SK-N-MC (cell line): Measurements from ENCODE around the gene NCAM2.

Source experiments
- DNase-seq: peaks from one replicate; pipeline ENCODE4 v3.0.0-alpha.2; 2011; ENCODE audit warnings: low read depth, low spot score
- H3K27ac ChIP-seq: fragments of 200-600 bp; sonication (generic); 2 replicates; pipeline ENCODE4 v1.5.1; 2016; ENCODE audit warnings: mixed run types
- H3K36me3 ChIP-seq: fragments of 200-600 bp; sonication (generic); 2 replicates; pipeline ENCODE4 v1.6.1; 2017; ENCODE audit warnings: antibody characterized with exemption, low read length, mixed read lengths; ENCODE audit not compliant: insufficient read depth
- H3K4me3 ChIP-seq: fragments of 200-600 bp; sonication (generic); 2 replicates; pipeline ENCODE4 v1.5.1; 2016
- H3K9ac ChIP-seq: fragments of 200-600 bp; sonication (generic); 2 replicates; pipeline ENCODE4 v1.8.0; 2017; ENCODE audit warnings: mixed run types, mixed read lengths; ENCODE audit not compliant: insufficient read length
- H3K9me3 ChIP-seq: fragments of 200-600 bp; sonication (generic); 2 replicates; pipeline ENCODE4 v1.6.1; 2017; ENCODE audit warnings: low read depth, mild to moderate bottlenecking, antibody characterized with exemption, low read length, moderate library complexity, mixed read lengths
- EZH2 ChIP-seq: fragments of 200-600 bp; sonication (generic); IDR thresholded peaks from one replicate; pipeline ENCODE4 v1.6.1; 2017; ENCODE audit warnings: antibody characterized with exemption
- FOXP2 ChIP-seq: optimal IDR thresholded peaks from 2 replicates; pipeline ENCODE3; 2011; ENCODE audit warnings: mild to moderate bottlenecking, moderate library complexity; ENCODE audit not compliant: insufficient read depth; ENCODE audit errors: extremely low read length, control extremely low read depth
- POLR2AphosphoS5 ChIP-seq: IDR thresholded peaks from 2 replicates; pipeline ENCODE4 v1.6.1; 2012; ENCODE audit warnings: mild to moderate bottlenecking, low read depth, low read length, borderline replicate concordance

The NCAM2 gene

DNA sequence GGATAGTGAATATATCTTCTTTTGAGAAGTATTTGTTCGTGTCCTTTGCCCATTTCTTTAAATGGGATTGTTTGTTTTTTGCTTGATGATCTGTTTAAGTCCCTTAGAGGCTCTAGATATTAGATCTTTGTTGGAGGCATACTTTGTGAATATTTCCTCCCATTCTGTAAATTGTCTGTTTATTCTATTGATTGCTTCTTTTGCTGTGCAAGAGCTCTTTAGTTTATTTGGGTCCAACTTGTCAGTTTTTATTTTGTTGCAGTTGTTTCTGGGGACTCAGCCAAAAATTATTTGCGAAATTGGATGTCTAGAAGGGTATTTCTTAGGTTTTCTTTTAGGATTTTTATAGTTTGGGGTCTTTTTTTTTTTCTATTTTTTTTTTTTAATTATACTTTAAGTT is 302.8 kb downstream of the NCAM2 start:
- Histone ChIP-seq H3K27ac (no peak overlapping the region), H3K4me3 (no peak overlapping the region), H3K9me3 (no peaks in the 10 kb centered on the region), H3K36me3 (no peaks in the 10 kb centered on the region), H3K9ac (no peak overlapping the region)
- DNase-seq = no peak
- TF ChIP-seq FOXP2 = no peak
- TF ChIP-seq EZH2 = no peak
- no peak for TF ChIP-seq POLR2AphosphoS5

DNA sequence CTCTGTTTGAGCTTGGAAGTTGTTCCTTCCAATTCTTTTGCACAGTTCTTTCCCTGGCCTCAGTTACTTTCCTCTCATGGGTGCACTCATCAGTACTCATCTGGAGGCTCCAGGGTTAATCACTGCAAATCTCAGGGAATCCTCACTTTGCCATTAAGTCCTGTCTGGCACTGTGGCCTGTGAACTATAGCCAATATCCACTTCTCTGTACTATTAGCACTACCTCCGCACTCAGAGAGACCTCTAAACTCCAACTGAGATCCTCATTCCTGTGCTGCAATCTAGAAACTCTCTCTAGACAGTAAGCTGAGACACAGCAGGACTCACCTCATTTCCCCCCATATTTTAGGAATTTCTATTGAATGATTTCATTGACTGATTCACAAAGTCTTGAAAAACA is 311.3 kb downstream of the NCAM2 start:
- no peak overlapping the region for H3K27ac ChIP-seq
- no peaks in the 10 kb centered on the region for H3K36me3 ChIP-seq
- H3K4me3 ChIP-seq = no peak overlapping the region
- no peak overlapping the region for H3K9ac ChIP-seq
- H3K9me3 ChIP-seq = no peaks in the 10 kb centered on the region
- no peak for TF ChIP-seq FOXP2
- TF ChIP-seq EZH2 = no peak
- TF ChIP-seq POLR2AphosphoS5 = no peak
- DNase-seq = no peak

DNA sequence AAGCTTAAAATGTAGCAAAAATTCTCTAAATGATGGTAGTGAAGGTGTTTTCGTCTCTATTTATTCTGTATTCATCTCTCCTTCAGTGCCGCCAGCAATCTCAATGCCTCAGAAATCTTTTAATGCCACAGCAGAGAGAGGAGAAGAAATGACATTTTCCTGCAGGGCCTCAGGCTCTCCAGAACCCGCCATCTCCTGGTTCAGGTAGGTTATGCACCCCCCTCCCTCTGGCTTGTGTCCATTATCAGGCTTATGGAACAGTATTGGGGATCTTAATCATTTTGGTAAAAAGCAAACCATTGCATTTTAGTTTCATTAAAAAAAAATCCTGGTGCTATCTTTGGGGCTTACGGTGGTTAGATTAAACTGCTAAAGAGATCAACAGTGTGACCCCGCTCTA is 326.1 kb downstream of the NCAM2 start:
- no peak for TF ChIP-seq POLR2AphosphoS5
- no peak for TF ChIP-seq EZH2
- TF ChIP-seq FOXP2 = no peak
- DNase-seq = no peak
- Histone ChIP-seq H3K4me3 (no peak overlapping the region), H3K9ac (no peak overlapping the region), H3K36me3 (no peaks in the 10 kb centered on the region), H3K27ac (no peak overlapping the region), H3K9me3 (no peaks in the 10 kb centered on the region)

DNA sequence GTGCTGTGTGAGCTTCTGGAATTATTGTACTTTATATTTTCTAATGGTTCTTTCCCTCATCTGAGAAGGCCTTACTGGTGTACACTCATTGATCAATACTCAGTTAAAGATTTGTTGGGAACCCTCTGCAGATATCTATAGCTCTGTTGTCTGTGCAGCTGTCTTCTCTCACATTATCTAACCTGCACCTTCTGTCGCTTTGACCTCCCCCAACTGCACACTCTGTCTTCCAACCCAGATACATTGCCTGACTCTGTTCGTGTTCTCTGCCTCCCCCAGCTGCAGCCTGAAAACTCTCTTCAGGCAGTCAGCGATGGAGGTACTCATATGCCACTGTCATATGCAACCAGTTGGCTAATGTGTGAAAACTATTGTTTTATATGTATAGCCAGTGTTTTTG is 334.3 kb downstream of the NCAM2 start:
- Histone ChIP-seq H3K36me3 (no peaks in the 10 kb centered on the region), H3K9ac (no peak overlapping the region), H3K27ac (no peak overlapping the region), H3K4me3 (no peak overlapping the region), H3K9me3 (no peaks in the 10 kb centered on the region)
- TF ChIP-seq EZH2 (no peak), FOXP2 (no peak), POLR2AphosphoS5 (no peak)
- DNase-seq = no peak

DNA sequence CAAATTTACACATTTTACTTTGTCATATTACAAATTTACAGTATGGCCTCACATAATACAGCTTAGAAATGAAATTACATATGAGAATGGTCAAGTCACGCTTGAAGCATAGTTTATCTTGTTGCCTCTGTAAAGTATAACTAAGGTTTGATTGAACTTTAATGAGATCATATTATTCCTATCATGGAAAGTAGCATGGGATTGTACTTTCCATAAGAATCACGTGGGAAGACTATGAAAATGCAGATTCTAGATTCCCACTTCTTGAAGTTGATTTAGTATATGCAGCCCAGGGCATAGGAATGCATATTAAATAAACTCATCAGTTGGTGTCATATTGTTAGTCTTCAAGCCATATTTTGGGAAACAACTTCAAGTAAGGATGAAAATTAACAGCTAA is 342.8 kb downstream of the NCAM2 start:
- Histone ChIP-seq H3K9me3 (0 out of 2 replicates have a peak, but pooled peaks cover 3% of the 10 kb centered on the region), H3K36me3 (no peaks in the 10 kb centered on the region; the same call in 1 of the 2 replicates), H3K4me3 (no peak overlapping the region), H3K27ac (no peak overlapping the region), H3K9ac (no peak overlapping the region)
- TF ChIP-seq FOXP2 = no peak
- no peak for TF ChIP-seq POLR2AphosphoS5
- no peak for TF ChIP-seq EZH2
- DNase-seq = no peak

DNA sequence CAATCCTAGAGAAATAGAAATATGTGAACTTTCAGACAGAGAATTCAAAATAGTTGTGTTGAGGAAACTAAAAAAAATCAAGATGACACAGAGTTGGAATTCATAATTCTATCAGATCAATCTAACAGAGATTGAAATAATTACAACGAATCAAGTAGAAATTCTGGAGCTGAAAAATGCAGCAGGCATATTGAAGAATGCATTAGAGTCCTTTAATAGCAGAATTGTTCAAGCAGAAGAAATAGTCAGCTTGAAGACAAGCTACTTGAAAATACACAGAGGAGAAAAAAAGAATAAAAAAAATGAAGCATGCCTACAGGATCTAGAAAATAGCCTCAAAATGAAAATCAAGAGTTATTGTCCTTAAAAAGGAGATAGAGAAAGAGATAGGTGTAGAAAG is 347.1 kb downstream of the NCAM2 start:
- H3K4me3 ChIP-seq = no peak overlapping the region
- no peak overlapping the region for H3K9ac ChIP-seq
- H3K36me3 ChIP-seq = no peaks in the 10 kb centered on the region; the same call in 1 of the 2 replicates
- no peak overlapping the region for H3K27ac ChIP-seq
- DNase-seq = no peak
- H3K9me3 ChIP-seq = peaks cover 6% of the 10 kb centered on the region; the same call in 1 of the 2 replicates
- no peak for TF ChIP-seq FOXP2
- TF ChIP-seq POLR2AphosphoS5 = no peak

DNA sequence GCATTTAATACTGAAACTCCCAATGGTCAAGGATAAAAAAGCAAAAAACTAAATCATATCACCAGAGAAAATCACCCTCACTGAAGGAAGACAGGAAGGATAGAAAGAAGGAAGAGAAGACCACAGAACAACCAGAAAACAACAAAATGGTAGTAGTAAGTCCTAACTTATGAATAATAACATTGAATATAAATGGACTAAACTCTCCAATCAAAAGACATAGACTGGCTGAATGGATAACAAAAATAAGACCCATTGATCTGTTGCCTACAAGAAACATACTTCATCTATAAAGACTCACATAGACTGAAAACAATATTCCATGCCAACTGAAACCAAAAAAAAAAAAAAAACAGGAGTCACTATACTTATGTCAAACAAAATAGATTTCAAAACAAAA is 347.7 kb downstream of the NCAM2 start:
- H3K9me3 ChIP-seq = peaks cover 6% of the 10 kb centered on the region; the same call in 1 of the 2 replicates
- H3K27ac ChIP-seq = no peak overlapping the region
- no peaks in the 10 kb centered on the region; the same call in 1 of the 2 replicates for H3K36me3 ChIP-seq
- no peak for DNase-seq
- no peak overlapping the region for H3K9ac ChIP-seq
- TF ChIP-seq POLR2AphosphoS5 (no peak), FOXP2 (no peak), EZH2 (no peak)
- no peak overlapping the region for H3K4me3 ChIP-seq

DNA sequence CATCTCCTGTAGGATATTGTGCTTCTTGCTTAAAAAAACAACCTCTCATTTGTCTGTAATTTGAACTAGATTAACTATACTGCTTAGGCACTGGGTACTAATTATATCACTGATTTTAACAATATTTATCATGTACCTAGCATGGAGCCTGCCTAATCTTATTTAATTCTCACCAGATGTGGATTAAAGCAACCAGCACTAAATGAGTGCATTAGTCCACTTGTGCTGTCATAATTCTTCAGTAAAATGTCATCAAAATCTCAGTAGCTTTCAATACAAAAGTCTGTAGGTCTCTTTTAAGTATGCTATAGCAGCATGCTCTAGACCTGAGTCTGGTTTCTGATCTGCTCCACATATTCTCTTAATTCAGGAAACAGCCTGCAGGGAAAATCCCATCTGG is 368.1 kb downstream of the NCAM2 start:
- Histone ChIP-seq H3K4me3 (no peak overlapping the region), H3K36me3 (no peaks in the 10 kb centered on the region), H3K9ac (no peak overlapping the region), H3K27ac (peak overlapping the region; percentile 1; the same call in 1 of the 2 replicates), H3K9me3 (no peaks in the 10 kb centered on the region)
- TF ChIP-seq FOXP2 (no peak), POLR2AphosphoS5 (no peak), EZH2 (no peak)
- DNase-seq = no peak

DNA sequence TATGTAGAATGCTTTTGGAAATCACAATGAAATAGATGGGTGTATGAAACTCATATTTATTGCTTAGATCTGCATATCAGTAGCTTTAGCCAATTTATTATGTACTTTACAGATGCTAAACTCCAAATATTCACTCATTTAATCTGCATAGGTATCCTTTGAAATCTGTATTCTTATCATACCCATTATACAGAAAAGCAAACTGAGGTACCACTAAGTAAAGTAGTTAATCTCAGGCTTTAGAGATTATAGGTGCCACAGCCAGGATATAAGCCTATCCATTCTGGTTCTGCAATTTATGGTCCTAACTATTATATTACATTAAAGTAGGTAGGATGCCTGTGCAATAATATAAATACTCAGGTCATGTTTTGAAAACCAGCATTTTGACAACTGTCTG is 369.4 kb downstream of the NCAM2 start:
- H3K9me3 ChIP-seq = no peaks in the 10 kb centered on the region
- TF ChIP-seq EZH2 (no peak), POLR2AphosphoS5 (no peak), FOXP2 (no peak)
- no peak overlapping the region for H3K4me3 ChIP-seq
- no peak for DNase-seq
- H3K27ac ChIP-seq = no peak overlapping the region
- no peak overlapping the region for H3K9ac ChIP-seq
- no peaks in the 10 kb centered on the region for H3K36me3 ChIP-seq
